HTERT RPE-1 (cell line): ENCODE measurements around the gene PRDM5.

Experiments used
- in situ Hi-C: fragments of 300-500 bp; cut with MboI; formaldehyde crosslinking; loops from 4 replicates; pipeline ENCODE4 v1.14.3; 2020; ENCODE audit warnings: low sequenced_read_pairs

PRDM5 gene

DNA sequence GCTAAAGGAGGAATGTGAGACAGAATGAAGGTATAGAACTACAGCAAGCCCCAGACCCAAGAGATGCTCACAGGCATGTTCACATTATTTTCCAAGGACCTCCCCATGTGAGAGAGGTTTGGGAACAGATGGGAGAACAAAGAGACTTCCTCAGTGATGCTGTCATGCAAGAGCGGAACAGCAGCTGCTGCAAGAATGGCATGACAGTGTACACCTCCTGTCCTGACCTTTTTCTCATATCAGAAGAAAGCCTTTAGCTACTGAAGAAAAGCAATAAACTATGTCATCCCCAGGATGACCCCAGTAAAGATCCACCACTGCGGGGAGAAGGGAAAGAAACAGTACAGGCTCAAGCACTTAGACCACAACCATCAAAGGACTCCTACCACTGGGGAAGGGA is 7.2 kb downstream of the PRDM5 start:
- in situ Hi-C loops = no loop called here

DNA sequence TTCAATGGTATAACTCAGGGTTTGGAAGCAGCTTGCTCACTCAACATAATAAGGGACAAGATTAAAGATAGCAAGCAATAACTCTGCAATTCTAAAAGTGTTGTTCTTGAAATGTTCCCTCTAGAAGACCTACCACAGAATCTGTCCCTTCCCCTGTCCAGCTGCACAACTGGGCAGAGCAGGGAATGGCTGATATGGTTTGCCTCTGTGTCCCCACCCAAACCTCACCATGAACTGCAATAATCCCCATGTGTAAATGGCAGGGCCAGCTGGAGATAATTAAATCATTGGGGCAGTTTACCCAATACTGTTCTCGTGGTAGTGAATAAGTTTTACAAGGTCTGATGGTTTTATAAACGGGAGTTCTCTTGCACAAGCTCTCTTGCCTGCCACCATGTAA is 19.1 kb downstream of the PRDM5 start:
- in situ Hi-C loops = no loop called here

DNA sequence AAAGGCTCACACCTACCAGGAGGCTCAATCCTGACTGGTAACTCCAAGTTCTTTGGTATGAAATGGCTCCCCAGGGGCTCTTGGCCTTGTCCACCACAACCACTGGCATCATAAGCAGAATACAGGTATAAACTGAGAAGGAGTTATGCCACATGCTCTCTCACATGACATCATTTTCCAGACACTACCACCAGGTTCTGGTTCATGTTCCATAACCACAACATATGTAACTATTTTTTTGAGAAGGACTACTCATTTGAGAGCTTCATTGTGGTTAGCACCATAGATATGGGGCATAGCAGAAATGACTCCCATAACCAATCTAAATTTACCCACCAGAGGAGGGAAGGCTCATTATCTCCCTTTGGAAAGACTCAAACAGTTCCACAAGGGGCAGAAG is 19.6 kb downstream of the PRDM5 start:
- in situ Hi-C loops = no loop called here

DNA sequence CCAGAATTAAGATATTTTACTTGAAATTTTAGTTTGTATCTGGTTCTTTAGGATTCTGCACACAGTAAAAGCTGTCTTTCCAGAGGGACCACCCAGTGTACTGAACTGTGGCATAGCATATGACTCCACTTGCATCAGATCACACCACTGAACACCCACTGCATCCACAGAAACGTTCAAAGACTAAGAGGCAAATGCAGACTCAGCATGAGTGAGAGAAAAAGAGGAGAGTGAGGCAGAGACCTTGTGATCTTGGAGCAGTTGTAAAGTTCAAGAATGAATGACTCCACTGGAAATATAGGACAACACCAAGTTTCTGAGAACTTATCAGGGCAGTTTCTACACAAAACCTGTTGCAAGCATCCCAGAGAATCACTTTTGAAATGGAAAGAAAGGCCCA is 20.8 kb downstream of the PRDM5 start:
- in situ Hi-C loops = no loop called here

DNA sequence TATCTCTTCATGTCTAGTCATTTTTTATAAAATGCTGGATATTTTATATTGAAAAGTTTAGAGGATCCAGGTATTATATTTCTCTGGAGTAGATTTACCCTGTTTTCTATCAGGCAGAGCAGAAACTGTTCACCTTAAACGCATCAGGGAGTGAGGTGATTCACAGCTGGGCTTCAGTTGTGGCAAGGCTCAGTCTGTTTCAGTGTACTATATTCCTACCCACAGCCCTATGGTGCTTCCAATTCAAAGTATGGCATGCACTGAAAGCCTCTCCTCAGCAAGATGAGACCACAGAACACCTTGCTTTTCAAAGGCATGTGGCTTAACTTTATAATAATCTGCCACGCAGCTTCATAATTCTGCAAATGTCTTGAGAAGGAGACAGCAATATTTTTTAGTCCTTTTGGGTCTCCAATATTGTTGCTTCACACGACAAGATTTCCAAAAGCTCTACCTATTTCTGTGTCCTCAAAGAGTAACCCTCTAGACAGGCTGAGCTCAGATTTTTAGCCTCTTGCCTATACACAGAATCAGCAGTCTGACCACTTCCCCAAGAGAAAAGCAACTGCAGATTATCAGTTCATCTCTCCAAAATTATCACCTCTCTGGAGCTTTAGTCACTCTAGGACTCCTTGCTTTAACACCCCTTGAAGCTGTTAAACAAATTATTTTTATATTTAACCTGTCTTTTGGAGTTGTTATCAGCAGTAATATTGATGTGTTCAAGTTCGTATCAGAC is 24.4 kb downstream of the PRDM5 start:
- in situ Hi-C loops = no loop called here

DNA sequence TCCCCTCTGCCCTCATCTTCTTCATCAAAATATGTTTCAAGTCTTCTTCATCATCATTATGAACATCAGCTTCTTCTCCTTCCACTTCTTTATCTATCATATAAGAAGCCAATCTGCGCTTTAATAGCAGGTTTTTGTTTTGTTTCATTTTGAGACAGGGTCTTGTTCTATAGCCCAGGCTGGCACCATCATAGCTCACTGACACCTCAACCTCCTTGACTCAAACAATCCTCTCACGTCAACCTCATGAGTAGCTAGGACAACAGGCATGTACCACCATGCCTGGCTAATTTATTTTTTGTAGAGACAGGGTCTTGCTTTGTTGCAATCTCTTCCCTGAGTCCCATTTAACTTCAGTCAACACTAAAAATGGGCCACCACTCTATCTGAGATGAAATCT is 27.0 kb downstream of the PRDM5 start:
- in situ Hi-C loops = no loop called here

DNA sequence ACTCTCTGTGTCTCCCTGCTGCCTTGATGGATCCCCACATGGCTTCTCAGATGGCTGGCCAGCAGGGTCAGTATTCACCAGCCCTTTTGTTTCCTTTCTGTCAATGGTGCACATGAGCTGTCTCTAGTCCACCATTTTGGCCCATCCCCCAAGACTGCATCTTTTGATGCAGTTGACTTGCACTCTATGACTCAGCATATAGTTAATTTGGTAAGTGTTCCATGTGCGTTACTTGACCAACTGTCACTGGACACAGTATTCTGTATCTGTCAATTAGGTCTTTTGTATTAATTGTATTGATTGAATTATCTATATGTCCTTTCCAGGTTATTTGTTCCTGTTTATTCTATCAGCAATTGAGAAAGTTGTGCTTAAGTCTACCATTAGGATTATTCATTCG is 29.2 kb downstream of the PRDM5 start:
- in situ Hi-C loops = no loop called here

DNA sequence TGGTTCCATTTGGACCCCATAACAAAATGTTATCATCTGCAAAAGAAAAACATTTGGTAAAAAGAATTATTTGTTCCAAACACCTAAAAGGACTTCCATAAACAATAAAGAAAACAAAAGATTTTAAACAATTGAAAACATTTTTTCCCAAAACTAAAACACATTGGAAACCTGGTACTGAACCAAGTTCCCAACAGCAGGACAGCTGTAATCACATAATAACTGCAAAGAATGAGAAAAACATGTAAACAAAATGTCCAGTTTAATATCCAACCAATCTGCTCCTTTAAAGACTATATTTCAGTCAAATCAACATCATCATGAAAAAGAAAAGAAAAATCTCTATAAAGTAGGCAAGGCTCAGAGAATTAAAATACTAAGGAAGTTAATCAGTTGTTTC is 36.3 kb downstream of the PRDM5 start:
- in situ Hi-C loops = no loop called here

DNA sequence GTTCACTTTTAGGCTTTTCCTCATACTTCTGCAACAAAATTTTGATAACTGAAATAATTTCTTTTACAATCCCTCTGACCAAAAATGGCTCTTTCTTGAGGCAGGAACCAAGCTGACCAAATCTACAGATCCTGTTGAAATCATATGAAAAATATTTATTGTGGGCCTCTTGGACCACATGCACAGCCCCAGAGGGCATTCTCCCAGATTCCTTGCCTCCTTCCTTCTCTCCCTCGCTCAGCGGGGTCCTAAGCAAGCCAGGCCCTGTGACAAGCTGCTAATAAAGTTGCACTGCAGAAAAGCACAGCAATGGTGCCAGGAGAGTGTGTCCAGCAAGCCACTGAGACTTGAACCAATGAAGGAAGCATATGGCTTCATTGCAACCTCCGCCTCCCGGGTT is 40.7 kb downstream of the PRDM5 start:
- in situ Hi-C loops = no loop called here

DNA sequence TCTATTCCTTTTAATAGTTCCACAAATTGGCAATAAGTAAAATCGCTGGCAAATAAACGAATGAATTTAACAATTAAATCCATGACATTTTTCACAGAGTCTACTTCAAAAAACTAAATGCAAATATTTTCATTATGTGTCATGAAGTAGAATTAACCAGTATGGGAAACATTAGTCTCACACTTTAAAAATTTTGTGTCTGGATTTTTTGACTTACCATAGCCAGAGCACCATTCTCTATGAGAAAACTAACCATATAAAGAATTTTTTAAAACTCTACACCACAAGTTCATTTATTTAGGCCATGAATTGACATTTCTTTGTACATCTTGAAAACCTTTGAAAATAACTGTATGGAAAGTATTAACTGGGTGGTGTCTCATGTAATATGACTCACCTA is 41.2 kb downstream of the PRDM5 start:
- in situ Hi-C loops = no loop called here

DNA sequence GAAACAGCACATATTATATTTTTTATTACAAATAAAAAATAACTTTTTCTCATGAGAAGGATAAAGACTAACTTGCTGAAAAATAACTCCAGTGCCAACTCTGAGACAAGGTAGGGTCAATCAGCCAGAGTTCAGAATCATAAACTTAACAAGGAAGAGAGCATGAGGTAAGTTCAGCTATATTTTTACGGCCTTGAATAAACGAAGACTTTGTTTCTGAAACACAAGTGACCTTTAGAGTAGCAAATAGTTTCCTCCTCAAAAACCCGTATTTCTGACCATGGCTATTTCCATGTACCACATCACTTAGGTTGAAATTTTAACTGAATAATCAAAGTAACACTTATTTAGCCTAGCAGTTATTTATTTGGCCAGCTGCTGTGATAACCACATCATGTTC is 45.5 kb downstream of the PRDM5 start:
- in situ Hi-C loops = no loop called here

DNA sequence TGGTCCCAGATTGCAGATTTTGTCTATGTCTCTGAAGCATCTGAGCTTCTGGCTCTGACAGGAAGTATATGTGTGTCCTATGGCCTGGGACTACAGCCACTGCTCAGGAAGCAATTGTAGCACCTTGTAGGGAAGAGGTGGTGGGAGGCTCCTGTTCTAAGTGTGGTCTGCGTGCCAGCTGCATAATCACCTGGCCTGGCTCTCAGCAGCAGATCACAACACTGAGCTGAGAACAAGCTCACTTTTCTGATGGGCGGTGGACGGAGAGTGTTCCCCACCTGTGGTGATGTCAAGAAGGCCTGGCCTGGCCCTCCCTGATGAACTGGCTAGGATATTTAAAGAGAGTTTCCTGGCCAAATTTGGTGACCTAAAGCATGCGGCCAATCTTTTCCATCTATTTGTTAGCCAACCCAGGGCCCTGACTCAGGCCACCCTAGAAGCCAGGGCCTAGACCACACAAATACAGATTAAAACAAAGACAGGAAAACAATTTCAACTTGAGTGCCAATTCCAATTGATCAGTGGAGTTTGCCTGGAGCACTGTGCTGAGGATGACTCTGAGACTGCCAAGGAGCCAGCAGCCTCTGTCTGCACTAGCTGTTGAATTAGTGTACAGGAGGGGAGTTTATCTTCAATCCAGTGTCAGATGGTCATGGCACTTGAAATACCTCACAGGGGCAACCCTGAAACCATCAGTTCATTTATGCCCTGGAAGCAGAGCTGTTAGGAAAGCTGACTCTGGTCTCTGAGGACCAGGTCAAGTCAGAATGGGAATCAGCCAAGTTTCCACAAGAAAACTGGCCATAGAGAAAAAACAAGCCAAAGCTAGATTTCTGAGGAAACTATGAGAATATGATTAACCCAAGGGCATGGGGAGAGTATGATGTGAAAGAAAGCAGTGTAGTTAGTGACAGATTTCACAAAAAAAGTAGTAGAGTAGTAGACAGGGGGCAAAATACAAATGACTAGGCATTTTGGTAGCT is 47.4 kb downstream of the PRDM5 start:
- in situ Hi-C loops = no loop called here

DNA sequence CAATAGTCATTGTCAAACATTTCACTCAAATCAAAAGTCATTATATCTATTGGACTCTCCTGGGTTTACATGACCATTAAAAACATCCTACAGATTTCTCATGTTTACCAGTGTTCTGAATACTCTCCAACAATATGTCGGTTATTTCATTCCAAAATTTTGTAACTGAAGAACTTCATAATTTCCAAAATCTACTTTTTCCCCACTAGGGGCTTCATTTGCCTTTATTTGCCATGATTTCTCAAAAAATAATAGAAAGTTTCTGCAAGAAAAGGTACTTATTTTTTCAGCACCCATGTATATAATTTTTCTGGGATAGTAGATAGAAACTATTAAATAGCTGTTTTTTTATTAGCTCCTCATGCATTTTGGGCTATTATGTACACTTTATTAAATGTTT is 49.0 kb downstream of the PRDM5 start:
- in situ Hi-C loops = no loop called here

DNA sequence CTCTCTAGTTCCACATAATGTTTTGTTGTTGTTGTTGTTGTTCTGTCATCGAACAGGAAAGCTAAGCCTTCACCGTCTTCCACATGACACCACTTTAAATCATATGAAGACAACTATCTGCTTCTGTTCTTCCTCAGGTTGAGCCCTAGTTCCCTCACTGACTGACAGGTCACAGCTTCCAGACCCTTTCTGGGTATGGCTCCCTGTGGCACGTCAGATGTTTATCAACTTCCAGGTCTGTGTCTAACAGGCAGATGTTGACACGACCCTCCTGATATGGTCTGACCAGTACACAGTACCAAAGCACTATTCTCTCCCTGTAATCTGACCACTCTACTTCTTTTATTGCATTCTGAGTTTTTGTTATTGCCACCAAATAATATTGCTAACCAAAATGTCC is 51.4 kb downstream of the PRDM5 start:
- in situ Hi-C loops = no loop called here

DNA sequence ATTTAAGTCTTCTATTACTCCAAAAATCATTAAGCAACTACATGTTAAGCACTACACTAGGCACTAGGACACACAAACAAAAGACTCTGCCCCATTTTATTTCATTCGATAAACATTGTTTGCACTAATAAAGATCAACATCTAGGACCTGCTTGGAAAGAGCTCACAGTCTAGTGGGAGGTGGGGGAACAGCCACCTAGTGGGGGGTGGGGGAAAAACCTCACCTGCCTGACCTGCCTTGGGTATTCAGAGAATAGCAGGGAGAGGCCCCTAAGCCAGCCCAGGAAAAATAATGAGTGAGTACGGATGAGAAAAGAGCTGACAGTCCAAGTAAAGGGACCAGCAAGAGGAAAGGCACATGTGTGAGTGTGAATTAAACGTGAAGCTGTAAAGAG is 52.2 kb downstream of the PRDM5 start:
- in situ Hi-C loops = no loop called here

DNA sequence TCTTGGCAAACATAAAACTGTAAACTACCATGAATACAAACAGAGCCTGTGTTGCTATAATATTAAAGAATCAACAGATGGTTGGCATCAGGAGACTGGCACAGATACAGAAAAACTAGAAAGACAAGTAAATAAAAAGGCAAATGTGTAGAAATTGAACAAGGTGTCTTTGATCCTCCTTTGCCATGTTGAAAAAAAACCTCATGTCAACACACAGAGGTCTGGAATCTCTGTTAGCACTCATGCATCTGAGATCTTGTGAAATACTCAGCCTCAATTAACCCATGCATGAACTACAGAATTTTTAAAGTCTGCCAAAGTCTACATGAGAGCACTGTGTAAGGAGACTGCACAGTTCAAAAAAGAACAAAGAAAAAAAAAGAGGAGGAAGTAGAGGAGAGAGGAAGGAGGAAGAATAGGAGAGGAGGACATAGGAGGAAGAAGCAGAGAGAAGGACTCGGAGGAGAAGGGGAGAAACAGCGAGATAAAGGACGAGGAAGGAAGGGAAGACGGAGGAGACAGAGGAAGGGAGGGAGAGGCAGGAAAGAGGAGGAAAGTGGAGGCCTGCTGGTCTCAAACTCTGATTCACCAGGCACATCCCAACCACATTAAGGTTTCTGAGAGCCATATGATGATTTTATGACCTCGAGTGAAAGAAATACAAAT is 52.8 kb downstream of the PRDM5 start:
- in situ Hi-C loops = no loop called here

DNA sequence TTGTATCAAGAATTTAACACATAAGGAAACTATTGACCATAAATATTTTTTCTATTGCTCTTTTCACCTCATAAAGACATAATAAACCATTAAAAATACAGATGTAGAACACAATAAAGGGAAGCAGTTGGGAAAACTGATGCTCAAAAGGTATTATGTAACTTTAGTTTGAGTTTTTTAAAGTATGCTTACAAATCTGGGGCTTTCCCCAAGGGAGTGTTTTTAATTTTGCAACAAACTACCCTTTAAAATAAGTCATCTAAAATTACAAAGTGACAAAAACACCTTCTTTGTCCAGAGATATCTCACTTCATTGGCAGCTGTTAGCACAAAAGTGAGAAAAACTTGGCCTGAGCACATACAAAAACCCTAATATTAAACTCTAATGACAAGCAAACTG is 55.0 kb downstream of the PRDM5 start:
- in situ Hi-C loops = no loop called here

DNA sequence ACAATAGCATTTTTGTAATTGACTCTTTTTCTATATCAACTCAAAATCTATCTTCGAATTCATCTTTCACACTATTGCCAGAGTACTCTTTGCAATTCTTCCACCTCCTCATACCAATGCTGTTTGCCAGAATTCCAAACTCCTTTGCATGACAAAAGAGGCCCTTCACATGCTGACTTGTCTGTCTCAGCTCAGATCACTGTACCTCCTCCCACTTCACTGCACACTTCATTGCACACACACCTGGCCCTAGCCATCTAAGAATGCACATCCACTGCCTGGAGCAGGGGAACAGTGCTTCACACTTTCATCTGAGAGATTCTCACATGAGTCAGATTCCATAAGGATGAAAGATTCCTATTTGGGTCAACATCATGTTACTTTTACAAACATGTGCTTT is 56.5 kb downstream of the PRDM5 start:
- in situ Hi-C loops = no loop called here

DNA sequence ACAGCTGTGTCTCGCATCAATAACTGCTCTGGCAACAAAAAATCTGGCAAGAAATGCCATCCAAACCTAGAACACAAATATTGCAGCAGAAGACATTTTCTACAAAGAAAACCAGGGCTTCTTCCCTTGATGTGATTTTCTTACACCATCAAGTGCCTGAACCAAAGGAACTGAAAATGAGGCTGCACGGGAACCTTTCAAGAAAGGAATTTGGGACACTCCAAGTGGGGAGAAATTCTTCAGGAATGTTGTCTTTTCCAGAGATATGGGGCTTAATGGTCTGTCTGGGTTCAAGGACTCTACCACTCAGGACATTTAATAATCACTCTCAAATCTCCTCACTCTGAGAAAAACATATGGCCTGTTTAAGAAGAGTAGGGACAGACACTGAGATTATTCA is 57.6 kb downstream of the PRDM5 start:
- in situ Hi-C loops = no loop called here

DNA sequence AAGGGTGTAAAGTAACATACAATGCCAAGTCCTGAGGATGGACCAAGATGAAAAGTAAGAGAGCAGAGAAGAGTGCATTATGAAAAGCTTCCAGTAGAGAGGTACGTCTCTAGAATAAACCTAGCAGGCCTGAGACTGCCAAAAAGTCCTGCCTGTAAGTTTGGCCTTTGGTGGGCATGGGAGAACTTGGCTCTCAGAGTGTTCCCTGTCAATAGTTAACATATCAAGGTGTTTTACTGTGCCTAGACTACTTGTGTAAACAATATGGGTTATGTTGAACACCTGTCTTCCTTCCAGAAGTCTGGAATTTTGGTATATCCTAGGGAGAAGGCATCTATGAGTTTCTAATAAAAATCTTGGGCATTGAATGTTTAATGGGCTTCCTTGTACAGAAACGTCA is 60.1 kb downstream of the PRDM5 start:
- in situ Hi-C loops = no loop called here

DNA sequence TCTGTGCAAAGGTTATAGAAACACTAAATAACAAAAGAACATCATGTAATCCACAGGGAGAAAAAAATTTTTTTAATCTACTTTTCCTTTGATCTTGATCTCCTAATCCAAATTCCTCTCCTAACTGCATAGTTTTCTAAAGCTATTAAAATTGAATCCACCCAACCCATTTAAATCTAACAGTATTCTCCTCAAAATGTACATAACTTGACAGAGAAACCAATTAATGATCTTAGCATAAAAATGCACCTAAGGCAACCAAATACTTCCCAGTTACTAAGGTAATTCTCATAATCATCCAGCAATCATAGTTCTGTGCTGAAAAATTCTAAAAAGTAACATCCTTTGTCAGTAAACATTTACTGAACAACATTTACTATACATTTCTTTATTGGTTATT is 60.7 kb downstream of the PRDM5 start:
- in situ Hi-C loops = no loop called here

DNA sequence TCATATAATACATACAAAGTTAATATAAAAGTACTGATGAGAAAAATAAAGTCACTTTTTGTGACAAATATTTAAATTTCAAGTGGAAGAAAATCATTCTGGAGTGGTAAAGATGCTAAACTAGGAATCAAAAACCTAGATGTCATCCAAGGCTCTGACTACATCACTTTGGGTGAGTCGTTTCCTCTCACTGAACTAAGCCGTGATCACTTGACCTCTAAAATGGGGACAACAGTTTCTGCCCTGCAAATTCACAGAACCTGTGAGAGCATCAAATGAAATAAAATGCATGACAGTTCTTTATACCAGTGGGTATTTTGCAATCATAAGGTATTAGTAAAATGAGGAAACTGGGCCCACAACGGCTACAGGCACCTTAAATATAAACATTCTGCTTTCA is 63.8 kb downstream of the PRDM5 start:
- in situ Hi-C loops = no loop called here
